Neural cell (in vitro differentiated cells): Measurements from ENCODE around the gene METTL24. TPM values are rescaled to one million over a fixed set of nuclear protein-coding genes. Genes with fewer than 3 reads are reported as not detected.

ENCODE experiments used
- H2AFZ ChIP-seq: fragments of 200-600, 300-800 bp; sonication (generic), shearing (Covaris generic); 2 replicates; pipeline ENCODE4 v1.6.0; 2014; ENCODE audit warnings: low read depth, mild to moderate bottlenecking, antibody characterized with exemption, low read length, moderate library complexity
- H3F3A ChIP-seq: fragments of 200-600 bp; shearing (Covaris generic); 2 replicates; pipeline ENCODE4 v1.6.1; 2016; ENCODE audit warnings: mild to moderate bottlenecking, moderate library complexity, mixed read lengths, antibody characterized with exemption, low read length; ENCODE audit not compliant: insufficient read depth, poor library complexity, severe bottlenecking
- H3K27ac ChIP-seq: fragments of 200-600, 300-800 bp; sonication (generic), shearing (Covaris generic); 2 replicates; pipeline ENCODE4 v1.5.1; 2014; ENCODE audit warnings: mild to moderate bottlenecking, low read length, moderate library complexity
- H3K27me3 ChIP-seq: fragments of 300-800, 200-600 bp; sonication (generic), shearing (Covaris generic); 2 replicates; pipeline ENCODE4 v1.6.0; 2014; ENCODE audit warnings: mild to moderate bottlenecking, low read depth, low read length, moderate library complexity; ENCODE audit not compliant: insufficient read depth
- H3K36me3 ChIP-seq: fragments of 300-800, 200-600 bp; sonication (generic), shearing (Covaris generic); 2 replicates; pipeline ENCODE4 v1.5.1; 2014; ENCODE audit warnings: mild to moderate bottlenecking, antibody characterized with exemption, low read length, moderate library complexity; ENCODE audit not compliant: insufficient read depth
- H3K4me2 ChIP-seq: fragments of 300-800, 200-600 bp; sonication (generic), shearing (Covaris generic); 2 replicates; pipeline ENCODE4 v1.6.0; 2014; ENCODE audit warnings: mild to moderate bottlenecking, low read length
- H3K4me3 ChIP-seq: fragments of 300-800, 200-600 bp; sonication (generic), shearing (Covaris generic); 2 replicates; pipeline ENCODE4 v1.5.1; 2014; ENCODE audit warnings: mild to moderate bottlenecking, low read length, moderate library complexity
- H3K79me2 ChIP-seq: fragments of 200-600 bp; shearing (Covaris generic); replicated peaks from 2 replicates; pipeline ENCODE4 v1.6.0; 2014; ENCODE audit warnings: mild to moderate bottlenecking, low read length, moderate library complexity; ENCODE audit not compliant: insufficient read depth
- H3K9ac ChIP-seq: fragments of 300-800, 200-600 bp; sonication (generic), shearing (Covaris generic); 2 replicates; pipeline ENCODE4 v1.6.1; 2016; ENCODE audit warnings: mild to moderate bottlenecking, low read length, mixed read lengths
- H3K9me2 ChIP-seq: fragments of 200-600 bp; shearing (Covaris generic); 2 replicates; pipeline ENCODE4 v1.6.1; 2016; ENCODE audit warnings: mild to moderate bottlenecking, low read length, mixed read lengths; ENCODE audit not compliant: insufficient read depth
- H3K9me3 ChIP-seq: fragments of 200-600, 300-800 bp; sonication (generic), shearing (Covaris generic); 2 replicates; pipeline ENCODE4 v1.6.1; 2016; ENCODE audit warnings: mild to moderate bottlenecking, mixed run types, low read length, moderate library complexity, mixed read lengths
- H4K20me1 ChIP-seq: fragments of 200-600 bp; shearing (Covaris generic); 2 replicates; pipeline ENCODE4 v1.6.1; 2016; ENCODE audit warnings: mild to moderate bottlenecking, mixed run types; ENCODE audit not compliant: insufficient read depth
- CTCF ChIP-seq: fragments of 450-650 bp; IDR thresholded peaks from 2 replicates; pipeline ENCODE4 v1.5.1; 2014; ENCODE audit warnings: antibody characterized with exemption, mild to moderate bottlenecking, moderate library complexity; ENCODE audit not compliant: poor library complexity, severe bottlenecking
- EP300 ChIP-seq: fragments of 450-650 bp; conservative IDR thresholded peaks from 2 replicates; pipeline ENCODE4 v1.6.1; 2014; ENCODE audit warnings: antibody characterized with exemption, mild to moderate bottlenecking, moderate library complexity; ENCODE audit not compliant: poor library complexity, severe bottlenecking
- EZH2 ChIP-seq: fragments of 200-600, 300-800 bp; shearing (Covaris generic), sonication (generic); IDR thresholded peaks from 2 replicates; pipeline ENCODE4 v1.6.1; 2014; ENCODE audit warnings: antibody characterized with exemption, low read length, borderline replicate concordance, mild to moderate bottlenecking; ENCODE audit not compliant: insufficient read depth, poor library complexity, severe bottlenecking
- MXI1 ChIP-seq: fragments of 450-650 bp; conservative IDR thresholded peaks from 2 replicates; pipeline ENCODE4 v1.6.1; 2014; ENCODE audit warnings: antibody characterized with exemption, mild to moderate bottlenecking; ENCODE audit not compliant: poor library complexity, severe bottlenecking
- POLR2AphosphoS5 ChIP-seq: IDR thresholded peaks from 2 replicates; pipeline ENCODE4 v1.6.1; 2012
- RAD21 ChIP-seq: fragments of 450-650 bp; conservative IDR thresholded peaks from 2 replicates; pipeline ENCODE4 v1.6.1; 2014; ENCODE audit warnings: antibody characterized with exemption, mild to moderate bottlenecking, moderate library complexity
- REST ChIP-seq: IDR thresholded peaks from 2 replicates; pipeline ENCODE4 v1.6.1; 2012; ENCODE audit warnings: borderline replicate concordance
- SMC3 ChIP-seq: fragments of 450-650 bp; conservative IDR thresholded peaks from 2 replicates; pipeline ENCODE4 v1.6.1; 2014; ENCODE audit warnings: antibody characterized with exemption, mild to moderate bottlenecking, moderate library complexity; ENCODE audit not compliant: poor library complexity
- TAF1 ChIP-seq: IDR thresholded peaks from 2 replicates; pipeline ENCODE4 v1.6.1; 2012; ENCODE audit warnings: low read depth
- polyA plus RNA-seq: library from polyadenylated mRNA; depleted of rRNA; stranded (reverse); fragments of >200 nt; gene quantifications from 2 replicates; pipeline ENCODE4 v1.2.3, GENCODE V29; 2014

Gene METTL24
- polyA plus RNA-seq, 1 donor from 2014 or later = not detected

GRCh38 chr6:110367825-110368224 lies 9.7 kb upstream of the METTL24 start:
- Histone ChIP-seq H3K9me2 (no peaks in the 10 kb centered on the region), H3K27ac (no peak overlapping the region), H4K20me1 (no peaks in the 10 kb centered on the region), H3K79me2 (no peaks in the 10 kb centered on the region), H3K9me3 (no peaks in the 10 kb centered on the region), H3F3A (no peaks in the 10 kb centered on the region), H3K4me3 (no peak overlapping the region), H2AFZ (no peak overlapping the region), H3K27me3 (no peaks in the 10 kb centered on the region), H3K36me3 (no peaks in the 10 kb centered on the region), H3K9ac (no peak overlapping the region), H3K4me2 (no peak overlapping the region)
- TF ChIP-seq MXI1 = no peak
- no peak for TF ChIP-seq SMC3
- TF ChIP-seq POLR2AphosphoS5 = no peak
- TF ChIP-seq REST = no peak
- TF ChIP-seq EP300 = no peak
- TF ChIP-seq RAD21 = no peak
- TF ChIP-seq EZH2 = no peak
- no peak for TF ChIP-seq TAF1
- TF ChIP-seq CTCF = no peak

GRCh38 chr6:110366975-110367374 lies 8.8 kb upstream of the METTL24 start:
- no peak overlapping the region for H3K9ac ChIP-seq
- peaks cover 3% of the 10 kb centered on the region for H3K9me3 ChIP-seq
- H3K9me2 ChIP-seq = no peaks in the 10 kb centered on the region
- no peak overlapping the region for H3K27ac ChIP-seq
- H3K4me2 ChIP-seq = no peak overlapping the region
- H3K36me3 ChIP-seq = no peaks in the 10 kb centered on the region
- no peaks in the 10 kb centered on the region for H4K20me1 ChIP-seq
- no peak for TF ChIP-seq RAD21
- no peaks in the 10 kb centered on the region for H3K79me2 ChIP-seq
- H2AFZ ChIP-seq = no peak overlapping the region
- no peak overlapping the region for H3K4me3 ChIP-seq
- no peaks in the 10 kb centered on the region for H3F3A ChIP-seq
- H3K27me3 ChIP-seq = no peaks in the 10 kb centered on the region

GRCh38 chr6:110366256-110366655 lies 8.1 kb upstream of the METTL24 start:
- Histone ChIP-seq H3K9ac (no peak overlapping the region), H2AFZ (no peak overlapping the region), H3K4me2 (no peak overlapping the region), H3K27me3 (no peaks in the 10 kb centered on the region), H4K20me1 (no peaks in the 10 kb centered on the region), H3F3A (no peaks in the 10 kb centered on the region), H3K9me2 (no peaks in the 10 kb centered on the region), H3K9me3 (peaks cover 3% of the 10 kb centered on the region), H3K27ac (no peak overlapping the region), H3K79me2 (no peaks in the 10 kb centered on the region), H3K36me3 (no peaks in the 10 kb centered on the region), H3K4me3 (no peak overlapping the region)
- no peak for TF ChIP-seq SMC3
- no peak for TF ChIP-seq POLR2AphosphoS5
- no peak for TF ChIP-seq REST
- no peak for TF ChIP-seq TAF1
- TF ChIP-seq RAD21 = no peak
- no peak for TF ChIP-seq MXI1
- no peak for TF ChIP-seq EZH2
- no peak for TF ChIP-seq CTCF
- TF ChIP-seq EP300 = no peak
